GM12878 (cell line): ENCODE results near the gene RAP1A. TPM values are rescaled to one million over a fixed set of nuclear protein-coding genes. Genes with fewer than 3 reads are reported as not detected.

Source experiments
- ATAC-seq: fragments of 200-7000 bp; cut with Tn5 transposase; 3 replicates; pipeline ENCODE4 v1.9.1; 2020; ENCODE audit warnings: mild to moderate bottlenecking, moderate library complexity
- BruUV-seq: library from RNA; stranded (reverse); fragments of 400-500 nt; replicated peaks from 2 replicates; lab custom pipeline; 2021; lab: Mats Ljungman, UMichigan
- CTCF ChIA-PET: fragments of 300-600 bp; sonication (Branson Sonifier 250); formaldehyde crosslinking; extraction: SDS; loops from one replicate; lab custom pipeline; 2021; ENCODE audit warnings: inconsistent platforms; lab: Yijun Ruan, JAX
- POLR2A ChIA-PET: fragments of 350-600 bp; formaldehyde crosslinking; extraction: SDS; loops from one replicate; lab custom pipeline; 2021; ENCODE audit warnings: inconsistent platforms; lab: Charles Lee
- RAD21 ChIA-PET: fragments of 300-600 bp; sonication (Branson Sonifier 250); formaldehyde crosslinking; loops from one replicate; lab custom pipeline; 2023; ENCODE audit warnings: antibody characterized with exemption; ENCODE audit not compliant: unreplicated experiment; lab: Charles Lee
- SMC1A ChIA-PET: fragments of 300-600 bp; sonication (Branson Sonifier 250); formaldehyde crosslinking; loops from one replicate; lab custom pipeline; 2023; ENCODE audit not compliant: unreplicated experiment, uncharacterized antibody; lab: Charles Lee
- DNase-seq: peaks from one replicate; pipeline ENCODE4 v3.0.0-alpha.2; 2011; ENCODE audit warnings: low read depth, low spot score
- FAIRE-seq: peaks from 3 replicates; lab custom pipeline; 2011; peaks lifted over from hg19 to GRCh38; lab: Jason Lieb, UNC
- H2AFZ ChIP-seq: 2 replicates; pipeline ENCODE4 v1.6.0; 2011; ENCODE audit warnings: low read depth, low read length, control low read depth; ENCODE audit not compliant: control insufficient read depth
- H3K27ac ChIP-seq: 2 replicates; pipeline ENCODE4 v1.5.1; 2011; ENCODE audit warnings: control low read depth; ENCODE audit not compliant: control insufficient read depth, insufficient read depth
- H3K27me3 ChIP-seq, 2 experiments: replicated peaks in 1 of 2; 2 replicates each; pipeline versions ENCODE4 v1.6.0 to v1.6.1; 2011; ENCODE audit warnings: low read length in 1 of 2; ENCODE audit not compliant: control insufficient read depth in 2 of 2, insufficient read depth in 2 of 2
- H3K36me3 ChIP-seq, 2 experiments: 2 replicates each; pipeline ENCODE4 v1.5.1; 2011; ENCODE audit warnings: low read length in 1 of 2; ENCODE audit not compliant: control insufficient read depth in 2 of 2, insufficient read depth in 2 of 2
- H3K4me1 ChIP-seq: 2 replicates; pipeline ENCODE4 v1.6.1; 2011; ENCODE audit warnings: mild to moderate bottlenecking, low read length, moderate library complexity, mixed read lengths; ENCODE audit not compliant: control insufficient read depth, insufficient read depth
- H3K4me2 ChIP-seq: 2 replicates; pipeline ENCODE4 v1.6.0; 2011; ENCODE audit warnings: control low read depth; ENCODE audit not compliant: control insufficient read depth, insufficient read depth
- H3K4me3 ChIP-seq: fragments of 200-600 bp; sonication (generic); 2 replicates; pipeline ENCODE4 v1.5.1; 2016
- H3K79me2 ChIP-seq: 2 replicates; pipeline ENCODE4 v1.6.0; 2011; ENCODE audit warnings: low read length; ENCODE audit not compliant: control insufficient read depth, insufficient read depth
- H3K9ac ChIP-seq: 2 replicates; pipeline ENCODE4 v1.8.0; 2011; ENCODE audit warnings: low read length, control low read depth, mixed read lengths; ENCODE audit not compliant: control insufficient read depth, insufficient read depth
- H3K9me3 ChIP-seq: replicated peaks from 3 replicates; pipeline ENCODE4 v1.5.1; 2011; ENCODE audit warnings: mild to moderate bottlenecking, low read length; ENCODE audit not compliant: control insufficient read depth, insufficient read depth
- H4K20me1 ChIP-seq: 2 replicates; pipeline ENCODE4 v1.6.0; 2011; ENCODE audit not compliant: control insufficient read depth, insufficient read depth
- BHLHE40 ChIP-seq, 2 experiments: fragments of 450-650 bp in 1 of 2; IDR thresholded peaks; 2 replicates each; pipeline ENCODE4 v1.6.1; 2011 to 2017; ENCODE audit warnings: low read depth in 2 of 2, borderline replicate concordance in 1 of 2, improper control_type of control experiment in 1 of 2, low read length in 1 of 2, mild to moderate bottlenecking in 1 of 2
- CHD4 ChIP-seq: fragments of 200-600 bp; sonication (generic); IDR thresholded peaks from 2 replicates; pipeline ENCODE4 v1.6.1; 2016; ENCODE audit warnings: mild to moderate bottlenecking
- GABPA ChIP-seq: IDR thresholded peaks from 2 replicates; pipeline ENCODE4 v1.6.1; 2014; ENCODE audit warnings: antibody characterized with exemption, low read depth, mild to moderate bottlenecking, inconsistent platforms
- HCFC1 ChIP-seq: fragments of 150-350 bp; IDR thresholded peaks from 2 replicates; pipeline ENCODE4 v1.6.1; 2014; ENCODE audit warnings: low read length
- LARP7 ChIP-seq: fragments of 450-650 bp; IDR thresholded peaks from 2 replicates; pipeline ENCODE4 v1.6.1; 2017; ENCODE audit warnings: mild to moderate bottlenecking
- PRDM15 ChIP-seq: fragments of 450-650 bp; formaldehyde crosslinking; IDR thresholded peaks from 2 replicates; pipeline ENCODE4 v1.4.0; 2020; ENCODE audit warnings: mild to moderate bottlenecking, moderate library complexity
- TCF3 ChIP-seq: IDR thresholded peaks from 2 replicates; pipeline ENCODE4 v1.6.1; 2012; ENCODE audit warnings: low read depth, mild to moderate bottlenecking, low read length, borderline replicate concordance; ENCODE audit not compliant: insufficient read depth
- ZBTB40 ChIP-seq: fragments of 450-650 bp; IDR thresholded peaks from 2 replicates; pipeline ENCODE4 v1.6.1; 2016; ENCODE audit warnings: mild to moderate bottlenecking, moderate library complexity, borderline replicate concordance
- ZNF622 ChIP-seq: fragments of 450-650 bp; IDR thresholded peaks from 2 replicates; pipeline ENCODE4 v1.6.1; 2017; ENCODE audit warnings: mild to moderate bottlenecking, inconsistent platforms
- WGBS: methylation state at CpG from one replicate; pipeline ENCODE4 v1.1.6; 2016; ENCODE audit warnings: low lambda C conversion rate; ENCODE audit not compliant: insufficient replicate concordance, insufficient coverage; ENCODE audit errors: missing lambda C conversion rate; 5-methylcytosine and 5-hydroxymethylcytosine counted together
- in situ Hi-C: fragments of 300-500 bp; cut with MboI; formaldehyde crosslinking; loops from 9 replicates; pipeline ENCODE4 v1.14.3; 2018; ENCODE audit warnings: mixed read lengths
- intact Hi-C: fragments of 100-400 bp; cut with micrococcal nuclease; formaldehyde crosslinking; loops from one replicate; pipeline ENCODE4 v1.14.2; 2022; ENCODE audit not compliant: unreplicated experiment
- polyA plus RNA-seq, 11 experiments: library from polyadenylated mRNA; depleted of rRNA in 4 of 11; unstranded in 6 of 11; stranded (reverse) in 5 of 11; fragments of >200 nt; fragmentation: Nextera tagmentation in 4 of 11; fragmentation: Illumina TruSeq in 1 of 11; extraction: Ambion mirVana in 4 of 11; extraction: Trizol in 1 of 11; gene quantifications; 1 replicate in 1 of 11; 2 replicates in 10 of 11; pipeline versions ENCODE4 v1.2.1 to v1.2.3, GENCODE V29; 2011 to 2016; ENCODE audit warnings: inconsistent platforms in 2 of 11, missing spikeins in 2 of 11, low read depth in 1 of 11
- total RNA-seq, 4 experiments: library from RNA; depleted of rRNA in 3 of 4; stranded (reverse); fragments of >200 nt in 3 of 4; fragmentation: Illumina TruSeq in 1 of 4; extraction: Trizol in 1 of 4; gene quantifications; 2 replicates each; pipeline versions ENCODE4 v1.2.1 to v1.2.3, GENCODE V29; 2013 to 2021

Gene RAP1A
- total and polyA plus RNA-seq, 10 of the 15 experiments (the other 5 are each of a cell fraction or from before 2014, with no cell fraction given) = 38.4 to 213 (median 86.0) TPM

- H2AFZ ChIP-seq = no peak overlapping the region
- no peaks in the 10 kb centered on the region for H4K20me1 ChIP-seq
- H3K27me3 ChIP-seq = no peaks in the 10 kb centered on the region
- no peak overlapping the region for H3K4me2 ChIP-seq
- ATAC-seq (no peak), DNase-seq (no peak), FAIRE-seq (no peak)
- H3K4me3 ChIP-seq = no peak overlapping the region
- WGBS = 18% methylated on average over 1 of the region's 1 CpG
- H3K27ac ChIP-seq = no peak overlapping the region
- H3K9me3 ChIP-seq = no peaks in the 10 kb centered on the region; the same call in 1 of the 3 replicates
- CTCF ChIA-PET = interaction anchor here (0.5 to 4.8 kb wide), 4 partner anchors 9 to 185 kb away, joined by 3 to 24 read pairs (median 4); no protein-coding TSS in a partner anchor
- POLR2A ChIA-PET = interaction anchor here (0.6 kb wide), 2 partner anchors 19 to 181 kb away, joined by 4 to 5 read pairs; no protein-coding TSS in a partner anchor
- BruUV-seq = no TSS peak
- in situ Hi-C loops (no loop called here), intact Hi-C loops (no loop called here)
- H3K36me3 ChIP-seq = peaks cover 5 to 21% of the 10 kb centered on the region in 2 experiments
- peaks cover 12% of the 10 kb centered on the region for H3K4me1 ChIP-seq
- no peak overlapping the region for H3K9ac ChIP-seq
- H3K79me2 ChIP-seq = peaks cover 88% of the 10 kb centered on the region
- RAD21 ChIA-PET = interaction anchor here (0.8 to 3.2 kb wide), 4 partner anchors 12 to 159 kb away, joined by 3 to 17 read pairs (median 9); no protein-coding TSS in a partner anchor
- no peak for TF ChIP-seq PRDM15
- TF ChIP-seq TCF3 = no peak
- no peak for TF ChIP-seq ZNF622
- no peak for TF ChIP-seq LARP7
- no peak for TF ChIP-seq HCFC1
- no peak for TF ChIP-seq BHLHE40 (IDR thresholded peaks at IDR 0.05; ENCODE audit: borderline replicate concordance in 1 of 2, low read depth in 2 of 2, low read length in 1 of 2)
- no peak for TF ChIP-seq CHD4
- no peak for TF ChIP-seq ZBTB40
- no peak for TF ChIP-seq GABPA
- SMC1A ChIA-PET = interaction anchor here (1.1 to 2.5 kb wide), 2 partner anchors 74 to 159 kb away, joined by 5 to 9 read pairs; no protein-coding TSS in a partner anchor
Observed at GRCh38 chr1:111666828-111667227, 47.2 kb downstream of the RAP1A start.
